Fibroblast of mammary gland (primary cell): ENCODE measurements around the gene COL11A2.

Source experiments
- DNase-seq: peaks from one replicate; pipeline ENCODE4 v3.0.0-alpha.2; 2010; ENCODE audit warnings: low read depth
- H3K4me3 ChIP-seq: 2 replicates; pipeline ENCODE4 v1.5.1; 2011; ENCODE audit warnings: low read depth, mild to moderate bottlenecking, low read length, moderate library complexity; ENCODE audit not compliant: control insufficient read depth
- TF ChIP-seq, protein P1 (sequence below): conservative IDR thresholded peaks from 2 replicates; pipeline ENCODE4 v1.5.1; 2011; ENCODE audit warnings: low read depth, low read length, inconsistent platforms; ENCODE audit not compliant: control insufficient read depth, insufficient read depth

COL11A2 gene

DNA sequence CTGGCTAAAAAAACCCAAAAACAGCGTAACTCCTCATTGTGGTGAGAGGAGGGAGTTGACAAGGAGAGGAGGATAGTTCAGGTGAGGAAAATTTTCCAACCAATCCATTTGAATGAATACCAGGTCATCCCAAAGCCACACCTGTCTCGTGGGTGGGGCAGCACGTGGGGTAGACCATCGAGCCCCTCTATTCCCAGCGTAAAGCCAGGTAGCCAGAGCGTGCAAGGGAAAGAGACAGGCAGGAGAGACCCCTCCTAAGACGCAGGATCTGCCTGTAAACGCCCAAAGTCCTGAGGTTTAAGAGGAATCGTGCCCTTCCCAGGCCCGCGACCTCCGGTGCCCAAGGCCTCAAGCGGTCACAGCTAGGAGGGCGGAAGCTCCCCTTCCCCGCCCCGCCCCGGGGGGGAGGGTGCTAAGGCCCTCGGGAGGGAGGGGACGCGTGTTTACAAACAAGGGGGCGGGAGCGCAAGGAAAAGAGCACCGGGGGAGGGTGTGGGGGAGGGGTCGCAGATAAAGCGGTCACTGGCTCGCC lies 7.5 kb upstream of the COL11A2 start:
- DNase-seq: peak; percentile 55

DNA sequence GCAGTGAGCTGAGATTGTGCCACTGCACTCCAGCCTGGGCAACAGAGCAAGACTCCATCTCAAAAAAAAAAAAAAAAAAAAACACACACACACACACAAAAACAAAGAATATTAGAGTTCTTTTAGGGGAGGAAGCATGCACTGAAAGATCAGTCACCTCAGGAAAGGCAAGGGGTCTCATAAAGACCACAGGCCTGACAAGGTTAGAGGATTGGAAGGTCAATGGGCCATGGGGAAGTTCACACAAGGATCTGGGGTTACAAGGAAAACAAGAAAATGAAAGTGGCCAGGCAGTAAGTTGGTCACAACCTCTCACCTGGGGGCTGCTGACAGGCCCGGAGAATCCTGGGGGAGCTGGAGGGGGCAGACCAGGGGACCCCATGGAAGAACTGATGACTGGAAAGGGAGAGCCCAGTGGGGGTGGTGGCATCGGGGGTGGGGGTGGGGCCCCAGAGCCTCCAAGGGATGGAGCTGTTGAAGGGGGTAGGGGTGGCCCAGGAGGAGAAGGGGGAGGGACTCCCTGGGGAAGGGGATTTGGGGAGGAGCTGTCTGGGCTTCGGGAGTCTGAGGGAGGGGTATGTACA lies 6.7 kb upstream of the COL11A2 start:
- peak overlapping the region; percentile 99 for H3K4me3 ChIP-seq
- TF ChIP-seq, protein P1, sequence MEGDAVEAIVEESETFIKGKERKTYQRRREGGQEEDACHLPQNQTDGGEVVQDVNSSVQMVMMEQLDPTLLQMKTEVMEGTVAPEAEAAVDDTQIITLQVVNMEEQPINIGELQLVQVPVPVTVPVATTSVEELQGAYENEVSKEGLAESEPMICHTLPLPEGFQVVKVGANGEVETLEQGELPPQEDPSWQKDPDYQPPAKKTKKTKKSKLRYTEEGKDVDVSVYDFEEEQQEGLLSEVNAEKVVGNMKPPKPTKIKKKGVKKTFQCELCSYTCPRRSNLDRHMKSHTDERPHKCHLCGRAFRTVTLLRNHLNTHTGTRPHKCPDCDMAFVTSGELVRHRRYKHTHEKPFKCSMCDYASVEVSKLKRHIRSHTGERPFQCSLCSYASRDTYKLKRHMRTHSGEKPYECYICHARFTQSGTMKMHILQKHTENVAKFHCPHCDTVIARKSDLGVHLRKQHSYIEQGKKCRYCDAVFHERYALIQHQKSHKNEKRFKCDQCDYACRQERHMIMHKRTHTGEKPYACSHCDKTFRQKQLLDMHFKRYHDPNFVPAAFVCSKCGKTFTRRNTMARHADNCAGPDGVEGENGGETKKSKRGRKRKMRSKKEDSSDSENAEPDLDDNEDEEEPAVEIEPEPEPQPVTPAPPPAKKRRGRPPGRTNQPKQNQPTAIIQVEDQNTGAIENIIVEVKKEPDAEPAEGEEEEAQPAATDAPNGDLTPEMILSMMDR: no peak
- no peak for DNase-seq

More for the DNA sequence above, 7.5 kb upstream of the COL11A2 start:
- peak overlapping the region; percentile 99 for H3K4me3 ChIP-seq
- TF ChIP-seq, protein P1: no peak

DNA sequence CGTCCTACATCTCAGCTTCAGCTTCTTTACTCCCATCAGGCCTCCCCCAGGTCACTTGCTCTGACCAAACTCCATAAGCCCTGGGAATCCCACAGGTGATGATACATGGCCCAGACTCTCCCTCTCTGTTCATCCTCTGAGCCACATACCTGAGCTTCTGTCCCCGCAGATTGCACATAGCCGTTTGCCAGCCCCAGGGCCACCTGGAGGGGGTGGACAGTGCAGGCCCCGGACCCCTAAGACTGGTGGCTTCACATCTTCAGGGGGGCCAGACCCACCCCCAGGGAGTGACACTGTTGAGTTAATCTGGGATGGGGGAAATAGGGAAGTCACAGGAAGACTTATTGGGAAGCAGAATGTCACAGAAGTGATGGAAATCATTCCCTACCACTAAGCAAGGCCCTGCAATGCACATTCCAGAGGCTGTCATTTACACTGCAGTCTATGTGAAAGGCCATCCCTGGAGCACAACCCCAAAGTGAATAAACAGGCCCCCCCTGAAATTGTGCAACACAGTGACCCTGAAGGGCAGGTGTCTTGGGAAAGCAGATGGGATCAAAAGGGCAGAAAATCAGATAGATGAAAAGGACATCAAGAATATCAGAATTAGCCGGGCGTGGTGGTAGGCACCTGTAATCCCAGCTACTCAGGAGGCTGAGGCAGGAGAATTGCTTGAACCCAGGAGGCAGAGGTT lies 6.0 kb upstream of the COL11A2 start:
- TF ChIP-seq, protein P1: no peak
- H3K4me3 ChIP-seq: no peak overlapping the region
- DNase-seq: no peak

DNA sequence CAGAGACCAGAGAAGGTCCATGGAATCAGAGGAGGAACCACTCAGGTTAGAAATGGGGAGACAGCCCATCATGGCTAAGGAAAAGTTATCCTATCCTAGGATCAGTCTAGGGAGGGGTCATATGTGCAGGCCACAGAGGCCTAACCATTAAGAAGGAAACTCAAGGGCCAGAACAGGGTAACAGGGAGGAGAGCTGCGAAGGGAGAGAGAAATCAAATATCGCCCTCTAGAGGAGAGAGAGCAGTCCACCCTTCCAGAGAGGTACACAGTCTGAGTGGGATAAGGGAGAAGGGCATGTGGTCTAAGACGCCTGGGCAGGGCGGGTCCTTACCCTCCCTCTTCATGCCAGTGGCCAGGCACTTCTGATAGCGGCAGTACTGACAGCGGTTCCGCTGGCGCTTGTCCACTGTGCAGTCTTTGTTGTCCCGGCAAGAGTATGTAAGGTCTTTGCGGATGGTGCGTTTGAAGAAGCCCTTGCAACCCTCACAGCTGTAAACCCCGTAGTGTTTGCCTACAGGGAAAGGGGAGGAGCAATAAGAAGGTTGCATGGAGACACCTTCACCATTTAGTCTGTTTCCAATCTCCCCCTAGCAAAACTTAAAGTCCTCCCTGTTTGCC lies 5.3 kb upstream of the COL11A2 start:
- DNase-seq: peak; percentile 73
- TF ChIP-seq, protein P1: peak; percentile 84
- no peak overlapping the region for H3K4me3 ChIP-seq

DNA sequence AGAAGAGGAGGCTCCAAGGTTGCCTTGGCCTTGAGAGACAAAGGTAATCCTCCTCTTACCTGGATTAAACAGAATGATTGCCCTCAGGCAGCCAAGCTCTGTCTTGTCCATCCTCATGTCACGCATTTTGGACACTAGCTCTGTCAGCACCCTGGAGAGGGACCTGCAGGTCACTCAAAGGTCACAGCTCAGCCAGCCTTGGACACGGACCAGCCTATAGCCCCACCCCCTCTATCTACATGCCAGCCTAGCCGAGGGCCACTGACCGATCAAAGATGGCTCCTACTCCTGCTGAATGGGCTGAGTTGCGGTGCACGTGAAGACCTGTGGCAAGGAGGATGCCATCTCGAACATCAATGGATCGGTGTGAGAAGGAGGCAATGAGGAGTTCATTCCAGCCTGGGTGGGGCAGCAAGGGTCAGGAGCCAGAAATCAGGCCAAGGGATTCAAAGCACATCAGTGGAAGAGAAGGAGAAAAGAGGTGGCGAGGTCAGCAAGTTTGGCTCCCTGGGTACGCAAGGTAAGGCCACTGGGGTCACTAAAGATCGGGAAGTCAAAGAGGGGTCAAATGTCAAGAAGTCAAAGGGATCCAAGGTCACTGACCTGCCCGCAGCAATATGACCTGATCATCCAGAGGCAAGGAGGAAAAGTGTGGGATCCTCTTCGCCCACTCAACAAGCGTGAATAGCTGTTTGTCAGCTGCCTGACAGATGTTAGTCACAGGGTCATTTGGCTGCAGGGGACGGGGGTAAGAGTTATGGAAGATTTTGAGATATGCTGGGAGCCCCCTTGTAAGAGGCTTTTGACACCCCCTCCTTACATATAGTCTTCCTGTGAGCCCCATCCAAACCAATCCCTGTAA lies 3.3 kb upstream of the COL11A2 start:
- no peak overlapping the region for H3K4me3 ChIP-seq
- TF ChIP-seq, protein P1: no peak
- no peak for DNase-seq

DNA sequence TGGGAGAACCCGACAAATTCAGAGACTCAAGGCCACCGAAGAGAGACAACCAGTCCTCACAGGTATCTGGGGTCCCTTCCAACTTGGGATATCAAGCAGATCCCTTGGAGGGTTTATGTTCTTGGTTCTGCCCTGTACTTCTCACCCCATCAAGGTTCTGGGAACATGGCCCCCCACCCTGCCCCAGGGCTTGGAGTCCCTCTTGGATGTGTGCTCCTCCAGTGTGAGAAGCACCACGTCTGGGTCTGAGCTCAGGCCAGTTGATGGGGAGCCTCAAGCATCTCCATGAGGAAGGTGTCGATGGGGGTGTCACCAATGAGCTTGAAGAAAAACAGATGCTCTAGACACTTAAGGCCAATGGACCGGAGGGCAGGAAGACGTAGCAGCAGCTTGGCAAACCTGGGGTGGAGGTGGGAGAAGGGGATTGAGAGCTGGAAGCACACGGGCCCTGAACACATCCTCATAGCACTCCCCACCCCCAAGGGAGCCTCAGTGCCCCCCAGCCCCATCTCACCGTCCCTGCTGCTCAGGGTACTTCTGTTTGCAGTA lies 2.2 kb upstream of the COL11A2 start:
- TF ChIP-seq, protein P1: no peak
- H3K4me3 ChIP-seq: no peak overlapping the region
- no peak for DNase-seq
